ENCODE data around the gene MRPL36. TPM values are rescaled to one million over a fixed set of nuclear protein-coding genes. Genes with fewer than 3 reads are reported as not detected.

MRPL36 gene
- total and polyA plus RNA-seq, 9 of the 15 experiments (the other 6 are each of a cell fraction or from before 2014, with no cell fraction given) = 78.3 to 557 (median 124) TPM

DNA sequence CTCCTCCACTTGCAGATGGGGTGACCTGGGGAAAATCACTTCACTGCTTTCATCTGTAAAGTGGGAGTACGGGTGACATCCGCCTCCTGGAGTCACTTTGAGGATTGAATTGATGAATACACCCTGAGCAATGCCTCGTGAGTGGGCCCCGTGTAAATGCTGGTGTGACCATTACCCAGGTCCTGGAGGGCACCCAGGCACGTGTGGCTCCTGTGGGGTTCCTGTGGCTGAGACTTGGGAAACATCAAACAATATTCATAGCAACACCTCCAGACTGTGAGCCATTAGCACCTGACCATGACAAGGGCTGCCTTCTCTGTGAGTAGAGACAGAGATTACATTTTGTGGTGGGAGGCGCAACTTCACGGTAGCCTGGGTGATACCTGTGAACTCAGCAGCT lies 11.4 kb downstream of the MRPL36 start:
- Histone ChIP-seq H4K20me1 (replicated peaks; ENCODE audit: control insufficient read depth, insufficient read depth, low read length) (peaks cover 3% of the 10 kb centered on the region), H3K4me2 (ENCODE audit: insufficient read depth, low read length) (no peak overlapping the region), H3K9me3 (replicated peaks; ENCODE audit: control insufficient read depth, insufficient read depth, low read depth, low read length) (no peaks in the 10 kb centered on the region), H3K36me3 (ENCODE audit: control insufficient read depth, insufficient read depth, low read length) (no peaks in the 10 kb centered on the region), H3K9ac (ENCODE audit: insufficient read depth in 1 of 2, low read depth in 2 of 2, low read length in 2 of 2) (no peak overlapping the region), H3K9me1 (ENCODE audit: control insufficient read depth, insufficient read depth, low read length) (no peaks in the 10 kb centered on the region), H3K79me2 (ENCODE audit: control insufficient read depth, insufficient read depth, low read length) (no peaks in the 10 kb centered on the region), H3K4me3 (no peak overlapping the region), H3K27me3 (ENCODE audit: control insufficient read depth in 2 of 2, insufficient read depth in 2 of 2, low read length in 2 of 2) (peaks cover 59 to 63% of the 10 kb centered on the region in 2 experiments), H2AFZ (ENCODE audit: low read depth, low read length) (no peak overlapping the region), H3K27ac (ENCODE audit: extremely low read depth, low read depth, low read length) (no peak overlapping the region), H3K4me1 (replicated peaks in 1 of 2; ENCODE audit: control insufficient read depth in 2 of 2, insufficient read depth in 2 of 2, low read length in 2 of 2) (peaks cover 0 to 9% of the 10 kb centered on the region in 2 experiments; a peak in 2 of 5 replicates)
- ATAC-seq (no peak), DNase-seq (ENCODE audit: extremely low read depth in 1 of 4, low spot score in 3 of 4) (no peak), FAIRE-seq (no peak)
- intact Hi-C loops (cut with micrococcal nuclease) = no loop called here
- ChIA-PET CTCF (ENCODE audit: low intra/inter-chr PET ratio) (no interaction called here), POLR2A (interaction anchor here (0.9 kb wide), 1 partner anchor 31 kb away, joined by 4 read pairs; no protein-coding TSS in a partner anchor)
- 10% methylated on average over 7 of the region's 7 CpGs for WGBS (ENCODE audit: insufficient coverage, low coverage, missing lambda C conversion rate)
- in situ Hi-C loops (cut with MboI) = no loop called here
- TF ChIP-seq CBX2 (IDR thresholded peaks at IDR 0.05; ENCODE audit: insufficient read depth, low read length, poor library complexity, severe bottlenecking) = no peak
- no TSS peak for BruUV-seq (replicated peaks)

DNA sequence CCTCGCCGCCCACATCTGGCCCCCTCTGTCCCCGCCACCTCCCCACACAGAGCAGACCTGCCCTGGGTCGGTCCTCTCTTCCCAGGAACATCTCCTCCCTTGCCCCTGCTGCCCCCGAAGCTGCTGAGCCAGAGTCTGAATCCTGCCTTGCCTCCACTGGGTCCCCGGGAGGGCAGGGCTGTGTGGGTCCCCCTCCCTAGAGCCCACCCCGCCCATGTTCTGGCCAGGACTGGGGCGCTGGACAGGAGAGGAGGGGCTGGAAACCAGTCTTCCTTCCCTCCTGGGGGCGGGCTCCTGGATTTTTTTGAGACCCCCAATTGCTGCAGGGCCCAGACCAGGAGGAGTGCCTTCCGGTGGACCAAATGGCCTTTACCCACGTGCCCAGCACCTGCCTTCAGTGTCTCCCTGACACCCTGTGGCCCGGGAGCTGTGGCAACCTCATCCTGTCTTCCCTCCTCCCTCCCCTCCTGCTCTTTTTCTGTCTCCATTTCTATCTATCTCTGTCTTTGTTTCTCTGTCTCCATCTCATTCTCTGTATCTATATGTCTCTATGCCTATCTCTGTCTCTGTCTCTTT lies 12.1 kb downstream of the MRPL36 start:
- H3K4me1 ChIP-seq (replicated peaks in 1 of 2; ENCODE audit: control insufficient read depth in 2 of 2, insufficient read depth in 2 of 2, low read length in 2 of 2) = peaks cover 0 to 9% of the 10 kb centered on the region in 2 experiments; a peak in 3 of 5 replicates
- H2AFZ ChIP-seq (ENCODE audit: low read depth, low read length) = no peak overlapping the region
- H3K79me2 ChIP-seq (ENCODE audit: control insufficient read depth, insufficient read depth, low read length) = no peaks in the 10 kb centered on the region
- H3K9ac ChIP-seq (ENCODE audit: insufficient read depth in 1 of 2, low read depth in 2 of 2, low read length in 2 of 2) = no peak overlapping the region
- H3K4me3 ChIP-seq = no peak overlapping the region
- ChIA-PET POLR2A (interaction anchor here (0.6 kb wide), 1 partner anchor 18 kb away, joined by 3 read pairs; no protein-coding TSS in a partner anchor), CTCF (ENCODE audit: low intra/inter-chr PET ratio) (no interaction called here)
- no peaks in the 10 kb centered on the region for H3K9me1 ChIP-seq (ENCODE audit: control insufficient read depth, insufficient read depth, low read length)
- H4K20me1 ChIP-seq (replicated peaks; ENCODE audit: control insufficient read depth, insufficient read depth, low read length) = peaks cover 3% of the 10 kb centered on the region
- peaks cover 63 to 70% of the 10 kb centered on the region in 2 experiments for H3K27me3 ChIP-seq (ENCODE audit: control insufficient read depth in 2 of 2, insufficient read depth in 2 of 2, low read length in 2 of 2)
- ATAC-seq = no peak
- H3K27ac ChIP-seq (ENCODE audit: extremely low read depth, low read depth, low read length) = no peak overlapping the region
- no peak for FAIRE-seq
- WGBS (ENCODE audit: insufficient coverage, low coverage, missing lambda C conversion rate) = 2% methylated on average over 9 of the region's 12 CpGs
- no peaks in the 10 kb centered on the region for H3K36me3 ChIP-seq (ENCODE audit: control insufficient read depth, insufficient read depth, low read length)
- no peak for DNase-seq (ENCODE audit: extremely low read depth in 1 of 4, low spot score in 3 of 4)
- no peak overlapping the region for H3K4me2 ChIP-seq (ENCODE audit: insufficient read depth, low read length)
- no TSS peak for BruUV-seq (replicated peaks)
- in situ Hi-C loops (cut with MboI) (no loop called here), intact Hi-C loops (cut with micrococcal nuclease) (no loop called here)
- H3K9me3 ChIP-seq (replicated peaks; ENCODE audit: control insufficient read depth, insufficient read depth, low read depth, low read length) = no peaks in the 10 kb centered on the region
- no peak for TF ChIP-seq MYNN (IDR thresholded peaks at IDR 0.05)
- TF ChIP-seq MYNN (CRISPR knock-in tag; IDR thresholded peaks at IDR 0.05) = no peak
- no peak for TF ChIP-seq CBFA2T3 (IDR thresholded peaks at IDR 0.05)
- TF ChIP-seq, protein P1, sequence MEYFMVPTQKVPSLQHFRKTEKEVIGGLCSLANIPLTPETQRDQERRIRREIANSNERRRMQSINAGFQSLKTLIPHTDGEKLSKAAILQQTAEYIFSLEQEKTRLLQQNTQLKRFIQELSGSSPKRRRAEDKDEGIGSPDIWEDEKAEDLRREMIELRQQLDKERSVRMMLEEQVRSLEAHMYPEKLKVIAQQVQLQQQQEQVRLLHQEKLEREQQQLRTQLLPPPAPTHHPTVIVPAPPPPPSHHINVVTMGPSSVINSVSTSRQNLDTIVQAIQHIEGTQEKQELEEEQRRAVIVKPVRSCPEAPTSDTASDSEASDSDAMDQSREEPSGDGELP (CRISPR knock-in tag; IDR thresholded peaks at IDR 0.05; ENCODE audit: borderline replicate concordance) = no peak
- TF ChIP-seq ESRRA (IDR thresholded peaks at IDR 0.05; ENCODE audit: borderline replicate concordance, low read depth) = no peak
- TF ChIP-seq SIX5 (IDR thresholded peaks at IDR 0.05; ENCODE audit: borderline replicate concordance in 1 of 2, insufficient read depth in 1 of 2, low read depth in 1 of 2, low read length in 2 of 2) = no peak
- TF ChIP-seq PHB (CRISPR knock-in tag; IDR thresholded peaks at IDR 0.05) = no peak
- TF ChIP-seq ZNF780A (CRISPR knock-in tag; IDR thresholded peaks at IDR 0.05) = no peak
- TF ChIP-seq, protein P2, sequence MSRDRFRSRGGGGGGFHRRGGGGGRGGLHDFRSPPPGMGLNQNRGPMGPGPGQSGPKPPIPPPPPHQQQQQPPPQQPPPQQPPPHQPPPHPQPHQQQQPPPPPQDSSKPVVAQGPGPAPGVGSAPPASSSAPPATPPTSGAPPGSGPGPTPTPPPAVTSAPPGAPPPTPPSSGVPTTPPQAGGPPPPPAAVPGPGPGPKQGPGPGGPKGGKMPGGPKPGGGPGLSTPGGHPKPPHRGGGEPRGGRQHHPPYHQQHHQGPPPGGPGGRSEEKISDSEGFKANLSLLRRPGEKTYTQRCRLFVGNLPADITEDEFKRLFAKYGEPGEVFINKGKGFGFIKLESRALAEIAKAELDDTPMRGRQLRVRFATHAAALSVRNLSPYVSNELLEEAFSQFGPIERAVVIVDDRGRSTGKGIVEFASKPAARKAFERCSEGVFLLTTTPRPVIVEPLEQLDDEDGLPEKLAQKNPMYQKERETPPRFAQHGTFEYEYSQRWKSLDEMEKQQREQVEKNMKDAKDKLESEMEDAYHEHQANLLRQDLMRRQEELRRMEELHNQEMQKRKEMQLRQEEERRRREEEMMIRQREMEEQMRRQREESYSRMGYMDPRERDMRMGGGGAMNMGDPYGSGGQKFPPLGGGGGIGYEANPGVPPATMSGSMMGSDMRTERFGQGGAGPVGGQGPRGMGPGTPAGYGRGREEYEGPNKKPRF (IDR thresholded peaks at IDR 0.05; ENCODE audit: low read depth, low read length) = no peak
- no peak for TF ChIP-seq ARNT (IDR thresholded peaks at IDR 0.05)
- TF ChIP-seq, protein P3, sequence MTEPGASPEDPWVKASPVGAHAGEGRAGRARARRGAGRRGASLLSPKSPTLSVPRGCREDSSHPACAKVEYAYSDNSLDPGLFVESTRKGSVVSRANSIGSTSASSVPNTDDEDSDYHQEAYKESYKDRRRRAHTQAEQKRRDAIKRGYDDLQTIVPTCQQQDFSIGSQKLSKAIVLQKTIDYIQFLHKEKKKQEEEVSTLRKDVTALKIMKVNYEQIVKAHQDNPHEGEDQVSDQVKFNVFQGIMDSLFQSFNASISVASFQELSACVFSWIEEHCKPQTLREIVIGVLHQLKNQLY (CRISPR knock-in tag; conservative IDR thresholded peaks at IDR 0.05) = no peak

Measured in K562 (cell line).